ENCODE measurements around the gene DGKQ.

The DGKQ gene

DNA sequence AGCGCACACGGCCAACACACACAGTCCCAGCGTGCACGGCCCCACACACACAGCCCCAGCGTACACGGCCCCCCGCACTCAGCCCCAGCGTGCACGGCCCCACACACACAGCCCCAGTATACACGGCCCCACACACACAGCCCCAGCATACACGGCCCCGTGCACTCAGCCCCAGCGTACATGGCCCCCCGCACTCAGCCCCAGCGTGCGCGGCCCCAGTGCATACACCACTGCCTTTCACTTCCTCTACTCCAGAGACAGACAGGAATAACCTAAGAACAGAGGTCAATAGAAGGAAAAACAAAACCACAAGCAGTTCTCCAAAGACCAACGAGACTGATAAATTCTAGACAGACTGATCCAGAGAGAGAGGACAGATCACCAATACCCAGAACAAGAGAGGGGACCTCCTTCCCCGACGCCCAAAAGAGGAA, 58.3 kb downstream of the DGKQ start:
- Histone ChIP-seq H3K4me2 (ENCODE audit: low read length) (no peak overlapping the region), H3K79me1 (ENCODE audit: low read length) (peaks cover 20% of the 10 kb centered on the region), H3K79me2 (ENCODE audit: control insufficient read depth, insufficient read depth, low read length) (peaks cover 27% of the 10 kb centered on the region), H2BK15ac (replicated peaks; ENCODE audit: low read depth) (no peak overlapping the region), H3K4me3 (ENCODE audit: low read length) (no peak overlapping the region), H2AK5ac (ENCODE audit: low read length) (no peak overlapping the region), H3K27ac (ENCODE audit: low read depth, low read length) (no peak overlapping the region), H3K23ac (ENCODE audit: low read length) (no peak overlapping the region), H4K8ac (ENCODE audit: low read depth, low read length) (no peak overlapping the region), H3K36me3 (ENCODE audit: control insufficient read depth, insufficient read depth, low read length) (no peaks in the 10 kb centered on the region), H2BK120ac (ENCODE audit: low read depth, low read length) (no peak overlapping the region), H3K4ac (ENCODE audit: low read depth, low read length) (no peak overlapping the region), H3K56ac (ENCODE audit: low read length) (peak overlapping the region; percentile 25), H2BK5ac (ENCODE audit: low read length) (no peak overlapping the region), H3K18ac (ENCODE audit: low read length) (no peak overlapping the region), H4K5ac (ENCODE audit: low read length) (no peak overlapping the region), H3K4me1 (ENCODE audit: control insufficient read depth, low read depth, low read length) (no peaks in the 10 kb centered on the region), H3K9ac (ENCODE audit: low read length) (no peak overlapping the region), H3K27me3 (ENCODE audit: insufficient read depth, low read length, poor library complexity) (no peaks in the 10 kb centered on the region)
- WGBS (ENCODE audit: extremely low coverage, insufficient coverage, low lambda C conversion rate): no CpG with 5 or more reads among the region's 20 CpGs
- DNase-seq: no peak

DNA sequence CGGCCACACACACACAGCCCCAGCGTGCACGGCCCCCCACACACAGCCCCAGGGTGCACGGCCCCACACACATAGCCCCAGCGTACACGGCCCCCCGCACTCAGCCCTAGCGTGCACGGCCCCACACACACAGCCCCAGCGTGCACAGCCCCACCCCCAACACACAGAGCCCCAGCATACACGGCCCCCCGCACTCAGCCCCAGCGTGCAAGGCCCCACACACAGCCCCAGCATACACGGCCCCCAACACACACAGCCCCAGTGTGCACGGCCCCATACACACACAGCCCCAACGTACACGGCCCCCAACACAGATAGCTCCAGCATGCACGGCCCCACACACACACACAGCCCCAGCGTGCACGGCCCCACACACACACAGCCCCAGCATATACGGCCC, 58.8 kb downstream of the DGKQ start:
- peaks cover 23% of the 10 kb centered on the region for H3K79me2 ChIP-seq (ENCODE audit: control insufficient read depth, insufficient read depth, low read length)
- no peak overlapping the region for H3K27ac ChIP-seq (ENCODE audit: low read depth, low read length)
- H3K27me3 ChIP-seq (ENCODE audit: insufficient read depth, low read length, poor library complexity): no peaks in the 10 kb centered on the region
- H3K23ac ChIP-seq (ENCODE audit: low read length): no peak overlapping the region
- no peak overlapping the region for H3K18ac ChIP-seq (ENCODE audit: low read length)
- H3K36me3 ChIP-seq (ENCODE audit: control insufficient read depth, insufficient read depth, low read length): no peaks in the 10 kb centered on the region
- H3K4me3 ChIP-seq (ENCODE audit: low read length): no peak overlapping the region
- no CpG with 5 or more reads among the region's 21 CpGs for WGBS (ENCODE audit: extremely low coverage, insufficient coverage, low lambda C conversion rate)
- DNase-seq: no peak
- no peak overlapping the region for H3K56ac ChIP-seq (ENCODE audit: low read length)
- H2BK5ac ChIP-seq (ENCODE audit: low read length): no peak overlapping the region
- H2BK15ac ChIP-seq (replicated peaks; ENCODE audit: low read depth): no peak overlapping the region
- H4K8ac ChIP-seq (ENCODE audit: low read depth, low read length): no peak overlapping the region
- H3K4me2 ChIP-seq (ENCODE audit: low read length): no peak overlapping the region
- H3K79me1 ChIP-seq (ENCODE audit: low read length): peaks cover 17% of the 10 kb centered on the region
- no peak overlapping the region for H2BK120ac ChIP-seq (ENCODE audit: low read depth, low read length)
- H3K9ac ChIP-seq (ENCODE audit: low read length): no peak overlapping the region
- H3K4me1 ChIP-seq (ENCODE audit: control insufficient read depth, low read depth, low read length): no peaks in the 10 kb centered on the region
- no peak overlapping the region for H4K5ac ChIP-seq (ENCODE audit: low read length)
- H3K4ac ChIP-seq (ENCODE audit: low read depth, low read length): no peak overlapping the region
- no peak overlapping the region for H2AK5ac ChIP-seq (ENCODE audit: low read length)

DNA sequence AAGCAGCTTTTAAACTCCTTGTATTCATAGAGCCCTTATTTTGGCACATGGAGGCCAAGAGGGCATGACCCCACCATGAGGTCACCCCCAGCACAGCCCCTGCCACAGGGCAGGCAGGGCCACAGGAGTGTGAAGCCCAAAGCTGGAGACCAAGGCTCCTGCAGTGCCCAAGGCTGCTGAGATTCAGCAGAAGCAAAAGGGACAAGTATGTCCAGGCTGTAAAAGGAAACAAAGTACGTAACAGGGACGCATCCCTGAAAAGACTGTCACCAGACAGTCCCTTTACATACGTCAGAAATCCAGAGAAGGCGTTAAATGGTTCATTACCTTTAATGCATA, 60.1 kb downstream of the DGKQ start:
- WGBS (ENCODE audit: extremely low coverage, insufficient coverage, low lambda C conversion rate): no CpG with 5 or more reads among the region's 4 CpGs
- Histone ChIP-seq H3K4ac (ENCODE audit: low read depth, low read length) (no peak overlapping the region), H4K5ac (ENCODE audit: low read length) (no peak overlapping the region)

DNA sequence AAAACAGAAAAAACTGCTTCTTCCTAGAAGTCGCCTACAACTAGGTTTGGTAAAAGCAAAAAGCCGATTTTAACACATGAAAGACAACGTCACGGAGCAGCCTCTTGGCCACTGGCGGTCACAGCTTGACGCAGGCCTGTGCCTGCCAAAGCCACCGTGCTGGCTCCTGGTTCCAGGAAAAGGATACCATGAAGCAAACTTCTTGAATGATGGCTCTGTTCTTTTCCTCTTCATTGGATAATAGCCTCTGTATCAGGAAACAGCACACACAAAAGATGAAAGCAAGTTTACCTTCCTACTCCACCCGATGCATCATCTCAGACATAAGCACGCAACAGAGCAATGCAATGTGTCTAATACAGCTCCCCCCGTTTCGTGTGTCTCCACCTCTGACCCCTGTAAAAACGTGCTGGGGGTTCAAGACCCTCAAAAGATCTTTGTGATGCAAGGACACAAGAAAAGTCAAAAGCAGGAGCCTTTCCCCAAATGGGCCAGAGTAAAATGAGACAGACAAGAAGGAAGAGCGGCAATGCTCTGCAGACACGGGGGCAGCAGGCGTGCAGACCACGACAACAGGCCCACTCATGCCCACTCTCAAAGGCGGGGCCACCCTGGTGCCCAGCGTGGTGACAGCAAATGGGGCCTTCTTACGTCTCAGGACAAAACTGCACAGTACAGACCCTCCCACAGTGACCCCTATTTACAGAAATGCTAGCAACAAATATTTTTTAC, 60.7 kb downstream of the DGKQ start:
- no peak for DNase-seq
- H3K36me3 ChIP-seq (ENCODE audit: control insufficient read depth, insufficient read depth, low read length): no peaks in the 10 kb centered on the region
- no peak overlapping the region for H3K23ac ChIP-seq (ENCODE audit: low read length)

More for the DNA sequence above, 60.1 kb downstream of the DGKQ start:
- Histone ChIP-seq H3K4me3 (ENCODE audit: low read length) (no peak overlapping the region), H3K18ac (ENCODE audit: low read length) (no peak overlapping the region), H3K4me1 (ENCODE audit: control insufficient read depth, low read depth, low read length) (no peaks in the 10 kb centered on the region), H2AK5ac (ENCODE audit: low read length) (no peak overlapping the region), H3K23ac (ENCODE audit: low read length) (no peak overlapping the region), H3K36me3 (ENCODE audit: control insufficient read depth, insufficient read depth, low read length) (no peaks in the 10 kb centered on the region), H3K79me1 (ENCODE audit: low read length) (peaks cover 13% of the 10 kb centered on the region), H2BK120ac (ENCODE audit: low read depth, low read length) (no peak overlapping the region), H2BK5ac (ENCODE audit: low read length) (no peak overlapping the region), H4K8ac (ENCODE audit: low read depth, low read length) (no peak overlapping the region), H3K27ac (ENCODE audit: low read depth, low read length) (no peak overlapping the region), H3K79me2 (ENCODE audit: control insufficient read depth, insufficient read depth, low read length) (peaks cover 19% of the 10 kb centered on the region), H3K9ac (ENCODE audit: low read length) (no peak overlapping the region), H3K56ac (ENCODE audit: low read length) (no peak overlapping the region), H2BK15ac (replicated peaks; ENCODE audit: low read depth) (no peak overlapping the region), H3K27me3 (ENCODE audit: insufficient read depth, low read length, poor library complexity) (no peaks in the 10 kb centered on the region), H3K4me2 (ENCODE audit: low read length) (no peak overlapping the region)
- no peak for DNase-seq

DNA sequence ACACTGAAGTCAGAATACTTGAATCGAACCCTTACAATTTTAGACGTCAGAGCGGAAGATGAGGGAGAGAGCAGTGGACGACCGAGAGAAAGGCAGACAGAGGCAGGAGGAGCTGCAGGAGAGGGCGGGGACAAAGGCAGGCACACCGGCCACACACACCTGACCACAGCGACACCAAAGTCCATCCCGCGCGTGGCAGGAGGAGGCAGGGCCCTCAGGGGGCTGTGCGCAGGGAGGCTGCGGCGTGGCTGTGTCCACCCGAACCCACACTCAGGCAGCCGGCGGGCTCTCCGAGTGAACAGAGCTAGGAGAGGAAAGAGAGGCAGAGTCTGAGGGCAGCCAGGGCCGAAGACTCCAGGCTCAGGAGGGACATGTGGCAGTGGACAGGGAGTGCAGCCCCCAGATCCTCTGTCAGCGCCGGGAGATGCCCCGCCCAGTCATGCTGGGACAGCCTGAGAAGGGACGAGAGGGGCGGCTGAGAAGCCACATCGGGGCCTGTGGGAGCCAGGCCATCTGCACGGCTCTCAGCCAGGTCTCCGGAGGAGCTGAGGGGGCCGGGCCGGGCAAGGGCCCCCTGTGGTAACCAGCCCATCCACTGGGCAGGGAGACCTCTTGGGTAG, 61.4 kb downstream of the DGKQ start:
- no peak overlapping the region for H3K18ac ChIP-seq (ENCODE audit: low read length)
- peaks cover 15% of the 10 kb centered on the region for H3K79me2 ChIP-seq (ENCODE audit: control insufficient read depth, insufficient read depth, low read length)
- H3K36me3 ChIP-seq (ENCODE audit: control insufficient read depth, insufficient read depth, low read length): no peaks in the 10 kb centered on the region
- no peak for DNase-seq
- no peak overlapping the region for H3K23ac ChIP-seq (ENCODE audit: low read length)
- H2AK5ac ChIP-seq (ENCODE audit: low read length): no peak overlapping the region
- H2BK15ac ChIP-seq (replicated peaks; ENCODE audit: low read depth): no peak overlapping the region
- H3K9ac ChIP-seq (ENCODE audit: low read length): no peak overlapping the region
- H3K4me2 ChIP-seq (ENCODE audit: low read length): no peak overlapping the region
- no peak overlapping the region for H3K27ac ChIP-seq (ENCODE audit: low read depth, low read length)
- no peaks in the 10 kb centered on the region for H3K4me1 ChIP-seq (ENCODE audit: control insufficient read depth, low read depth, low read length)
- no peak overlapping the region for H4K8ac ChIP-seq (ENCODE audit: low read depth, low read length)
- no peak overlapping the region for H4K5ac ChIP-seq (ENCODE audit: low read length)
- H3K56ac ChIP-seq (ENCODE audit: low read length): no peak overlapping the region
- H2BK5ac ChIP-seq (ENCODE audit: low read length): no peak overlapping the region
- H3K4ac ChIP-seq (ENCODE audit: low read depth, low read length): no peak overlapping the region
- H3K79me1 ChIP-seq (ENCODE audit: low read length): peaks cover 12% of the 10 kb centered on the region
- H2BK120ac ChIP-seq (ENCODE audit: low read depth, low read length): no peak overlapping the region
- H3K27me3 ChIP-seq (ENCODE audit: insufficient read depth, low read length, poor library complexity): no peaks in the 10 kb centered on the region
- WGBS (ENCODE audit: extremely low coverage, insufficient coverage, low lambda C conversion rate): no CpG with 5 or more reads among the region's 29 CpGs
- H3K4me3 ChIP-seq (ENCODE audit: low read length): no peak overlapping the region

More for the DNA sequence above, 60.7 kb downstream of the DGKQ start:
- Histone ChIP-seq H4K5ac (ENCODE audit: low read length) (no peak overlapping the region), H2AK5ac (ENCODE audit: low read length) (no peak overlapping the region), H3K56ac (ENCODE audit: low read length) (no peak overlapping the region), H3K9ac (ENCODE audit: low read length) (no peak overlapping the region), H3K4me1 (ENCODE audit: control insufficient read depth, low read depth, low read length) (no peaks in the 10 kb centered on the region), H3K79me1 (ENCODE audit: low read length) (peaks cover 13% of the 10 kb centered on the region), H3K27ac (ENCODE audit: low read depth, low read length) (no peak overlapping the region), H3K4me2 (ENCODE audit: low read length) (no peak overlapping the region), H3K79me2 (ENCODE audit: control insufficient read depth, insufficient read depth, low read length) (peaks cover 18% of the 10 kb centered on the region), H3K18ac (ENCODE audit: low read length) (no peak overlapping the region), H3K27me3 (ENCODE audit: insufficient read depth, low read length, poor library complexity) (no peaks in the 10 kb centered on the region), H2BK5ac (ENCODE audit: low read length) (no peak overlapping the region), H4K8ac (ENCODE audit: low read depth, low read length) (no peak overlapping the region), H2BK120ac (ENCODE audit: low read depth, low read length) (no peak overlapping the region), H3K4ac (ENCODE audit: low read depth, low read length) (no peak overlapping the region), H2BK15ac (replicated peaks; ENCODE audit: low read depth) (no peak overlapping the region), H3K4me3 (ENCODE audit: low read length) (no peak overlapping the region)
- WGBS (ENCODE audit: extremely low coverage, insufficient coverage, low lambda C conversion rate): no CpG with 5 or more reads among the region's 19 CpGs

Measured in mesendoderm (in vitro differentiated cells).